HG03565 (cell line): ENCODE data around the gene PRKG1.
"Not testable (repeated sequence)": the region's sequence is repeated elsewhere in the genome, so short reads cannot be mapped to it uniquely, and the experiment has no call there.

Experiments used
- ATAC-seq: cut with Tn5 transposase; IDR thresholded peaks from one replicate; pipeline ENCODE4 v1.9.1; 2021; ENCODE audit warnings: mild to moderate bottlenecking, moderate library complexity; ENCODE audit not compliant: unreplicated experiment

The PRKG1 gene

GRCh38 chr10:51168086-51168815, 94.0 kb downstream of the PRKG1 start:
- ATAC-seq, result no peak

- ATAC-seq, result no peak
These were observed 94.8 kb downstream of the PRKG1 start for GRCh38 chr10:51169111-51169510.

GRCh38 chr10:51170518-51171245, 96.4 kb downstream of the PRKG1 start:
- no peak for ATAC-seq

GRCh38 chr10:51171946-51172345, 97.7 kb downstream of the PRKG1 start:
- ATAC-seq, result no peak

- ATAC-seq, result no peak
These were observed 102.8 kb downstream of the PRKG1 start for GRCh38 chr10:51176976-51177695.

GRCh38 chr10:51178634-51179033, 104.3 kb downstream of the PRKG1 start:
- ATAC-seq, result no peak

- ATAC-seq, result no peak
These were observed 105.9 kb downstream of the PRKG1 start for GRCh38 chr10:51180141-51180540.

GRCh38 chr10:51183783-51184182, 109.5 kb downstream of the PRKG1 start:
- ATAC-seq, result no peak

GRCh38 chr10:51186361-51186760, 112.1 kb downstream of the PRKG1 start:
- no peak for ATAC-seq

GRCh38 chr10:51188008-51188407, 113.7 kb downstream of the PRKG1 start:
- no peak for ATAC-seq

GRCh38 chr10:51188866-51189265, 114.6 kb downstream of the PRKG1 start:
- no peak for ATAC-seq

GRCh38 chr10:51196508-51197175, 122.4 kb downstream of the PRKG1 start:
- no peak for ATAC-seq

GRCh38 chr10:51198170-51198569, 123.9 kb downstream of the PRKG1 start:
- no peak for ATAC-seq

GRCh38 chr10:51201947-51202346, 127.7 kb downstream of the PRKG1 start:
- no peak for ATAC-seq

GRCh38 chr10:51203359-51203758, 129.1 kb downstream of the PRKG1 start:
- no peak for ATAC-seq

- no peak for ATAC-seq
These were observed 129.8 kb downstream of the PRKG1 start for GRCh38 chr10:51204066-51204465.

- ATAC-seq, result no peak
These were observed 130.4 kb downstream of the PRKG1 start for GRCh38 chr10:51204701-51205100.

- ATAC-seq, result no peak
These were observed 132.2 kb downstream of the PRKG1 start for GRCh38 chr10:51206500-51206899.

- ATAC-seq, result not testable (repeated sequence)
These were observed 138.7 kb downstream of the PRKG1 start for GRCh38 chr10:51212937-51213336.

- ATAC-seq, result no peak
These were observed 140.2 kb downstream of the PRKG1 start for GRCh38 chr10:51214207-51215196.
